ENCODE measurements around the gene NPHP4.

NPHP4 gene

GRCh38 chr1:5950201-5950895, 41.9 kb downstream of the NPHP4 start:
- no peak for DNase-seq (ENCODE audit: low read depth in 2 of 2)

- DNase-seq (ENCODE audit: low read depth in 2 of 2) = no peak
These were observed 42.5 kb downstream of the NPHP4 start for GRCh38 chr1:5949761-5950100.

- no peak for DNase-seq (ENCODE audit: low read depth in 2 of 2)
These were observed 43.0 kb downstream of the NPHP4 start for GRCh38 chr1:5949085-5949760.

GRCh38 chr1:5948681-5949005, 43.6 kb downstream of the NPHP4 start:
- DNase-seq (ENCODE audit: low read depth in 2 of 2) = no peak

- DNase-seq (ENCODE audit: low read depth in 2 of 2) = no peak
These were observed 44.1 kb downstream of the NPHP4 start for GRCh38 chr1:5947978-5948680.

GRCh38 chr1:5947071-5947821, 45.0 kb downstream of the NPHP4 start:
- no peak for DNase-seq (ENCODE audit: low read depth in 2 of 2)

GRCh38 chr1:5945445-5945844, 46.8 kb downstream of the NPHP4 start:
- no peak for DNase-seq (ENCODE audit: low read depth in 2 of 2)

- no peak for DNase-seq (ENCODE audit: low read depth in 2 of 2)
These were observed 47.4 kb downstream of the NPHP4 start for GRCh38 chr1:5944843-5945167.

- no peak for DNase-seq (ENCODE audit: low read depth in 2 of 2)
These were observed 47.9 kb downstream of the NPHP4 start for GRCh38 chr1:5944154-5944842.

GRCh38 chr1:5943343-5944124, 48.7 kb downstream of the NPHP4 start:
- no peak for DNase-seq (ENCODE audit: low read depth in 2 of 2)

GRCh38 chr1:5941671-5942070, 50.6 kb downstream of the NPHP4 start:
- DNase-seq (ENCODE audit: low read depth in 2 of 2) = no peak

GRCh38 chr1:5940723-5941407, 51.4 kb downstream of the NPHP4 start:
- no peak for DNase-seq (ENCODE audit: low read depth in 2 of 2)

- DNase-seq (ENCODE audit: low read depth in 2 of 2) = no peak
These were observed 52.7 kb downstream of the NPHP4 start for GRCh38 chr1:5939271-5940170.

- DNase-seq (ENCODE audit: low read depth in 2 of 2) = no peak
These were observed 54.1 kb downstream of the NPHP4 start for GRCh38 chr1:5938101-5938646.

- no peak for DNase-seq (ENCODE audit: low read depth in 2 of 2)
These were observed 54.8 kb downstream of the NPHP4 start for GRCh38 chr1:5937373-5937857.

GRCh38 chr1:5936621-5937372, 55.4 kb downstream of the NPHP4 start:
- DNase-seq (ENCODE audit: low read depth in 2 of 2) = no peak

GRCh38 chr1:5936126-5936525, 56.1 kb downstream of the NPHP4 start:
- DNase-seq (ENCODE audit: low read depth in 2 of 2) = no peak

- no peak for DNase-seq (ENCODE audit: low read depth in 2 of 2)
These were observed 57.2 kb downstream of the NPHP4 start for GRCh38 chr1:5935026-5935425.

All from stimulated activated CD8-positive, alpha-beta memory T cell treated with anti-CD3 and anti-CD28 coated beads, Interleukin-2, amount 100 ng/mL, for 1 hour (primary cell).